ENCODE results near the gene PPP1R37. TPM values are rescaled to one million over a fixed set of nuclear protein-coding genes. Genes with fewer than 3 reads are reported as not detected.

PPP1R37 gene
- total and polyA plus RNA-seq, 2 of the 13 experiments (the other 11 are each of a cell fraction or from before 2014, with no cell fraction given): 9.0 to 14.3 TPM

GRCh38 chr19:45130236-45130635 lies 37.3 kb downstream of the PPP1R37 start (continued):
- TF ChIP-seq ZNF639 (CRISPR knock-in tag; conservative IDR thresholded peaks at IDR 0.05) (no peak), TBX2 (CRISPR knock-in tag; IDR thresholded peaks at IDR 0.05; ENCODE audit: borderline replicate concordance) (no peak), ZSCAN29 (CRISPR knock-in tag; conservative IDR thresholded peaks at IDR 0.05) (no peak), YY1 (IDR thresholded peaks at IDR 0.05; ENCODE audit: insufficient read depth, insufficient replicate concordance, low read depth, low read length) (peak; percentile 10), MTF1 (CRISPR knock-in tag; IDR thresholded peaks at IDR 0.05) (no peak), ZNF678 (CRISPR knock-in tag; IDR thresholded peaks at IDR 0.05) (no peak), ZNF33A (CRISPR knock-in tag; IDR thresholded peaks at IDR 0.05; ENCODE audit: borderline replicate concordance) (no peak), ZNF605 (CRISPR knock-in tag; IDR thresholded peaks at IDR 0.05) (no peak), BHLHE40 (IDR thresholded peaks at IDR 0.05; ENCODE audit: low read length) (no peak), GATAD1 (CRISPR knock-in tag; IDR thresholded peaks at IDR 0.05) (no peak), ZFP62 (CRISPR knock-in tag; IDR thresholded peaks at IDR 0.05) (no peak), TFE3 (CRISPR knock-in tag; IDR thresholded peaks at IDR 0.05) (no peak), ZBTB37 (CRISPR knock-in tag; IDR thresholded peaks at IDR 0.05) (no peak), POLR2A (IDR thresholded peaks at IDR 0.05; ENCODE audit: insufficient read depth in 1 of 2, low read depth in 2 of 2, low read length in 2 of 2) (no peak), ZNF281 (CRISPR knock-in tag; IDR thresholded peaks at IDR 0.05; ENCODE audit: borderline replicate concordance) (no peak), ZSCAN5A (CRISPR knock-in tag; IDR thresholded peaks at IDR 0.05; ENCODE audit: borderline replicate concordance) (no peak), BORCS8-MEF2B (CRISPR knock-in tag; IDR thresholded peaks at IDR 0.05) (no peak), ATF6 (CRISPR knock-in tag; conservative IDR thresholded peaks at IDR 0.05) (no peak), SOX13 (IDR thresholded peaks at IDR 0.05) (no peak), SOX13 (CRISPR knock-in tag; conservative IDR thresholded peaks at IDR 0.05 in 1 of 2, IDR thresholded peaks at IDR 0.05 in 1 of 2) (no peak)

All from HepG2 (cell line).